GM23338 (cell line): ENCODE data around the gene SREBF2. TPM values are rescaled to one million over a fixed set of nuclear protein-coding genes. Genes with fewer than 3 reads are reported as not detected.

ENCODE experiments used
- ATAC-seq: fragments of 200-7000 bp; cut with Tn5 transposase; 3 replicates; pipeline ENCODE4 v1.9.1; 2020
- DNase-seq: peaks from one replicate; pipeline ENCODE4 v3.0.0-alpha.2; 2015; ENCODE audit warnings: low spot score
- H2AFZ ChIP-seq: fragments of 200-600 bp; sonication (generic); 2 replicates; pipeline ENCODE4 v1.8.0; 2016; ENCODE audit warnings: antibody characterized with exemption, mild to moderate bottlenecking, moderate library complexity
- H3F3A ChIP-seq: fragments of 200-600 bp; sonication (generic); replicated peaks from 2 replicates; pipeline ENCODE4 v1.8.0; 2017; ENCODE audit warnings: antibody characterized with exemption, mixed run types, low read depth
- H3K27ac ChIP-seq: fragments of 200-600 bp; sonication (generic); 2 replicates; pipeline ENCODE4 v1.6.1; 2016; ENCODE audit warnings: low read depth
- H3K27me3 ChIP-seq: fragments of 200-600 bp; sonication (generic); 2 replicates; pipeline ENCODE4 v1.8.0; 2016; ENCODE audit warnings: mild to moderate bottlenecking, mixed run types, moderate library complexity; ENCODE audit not compliant: insufficient read depth
- H3K36me3 ChIP-seq: fragments of 200-600 bp; sonication (generic); 2 replicates; pipeline ENCODE4 v1.8.0; 2016; ENCODE audit warnings: mild to moderate bottlenecking; ENCODE audit not compliant: insufficient read depth
- H3K4me1 ChIP-seq: fragments of 200-600 bp; sonication (generic); 2 replicates; pipeline ENCODE4 v1.8.0; 2016; ENCODE audit warnings: mild to moderate bottlenecking, moderate library complexity; ENCODE audit not compliant: insufficient read depth
- H3K4me2 ChIP-seq: fragments of 200-600 bp; sonication (generic); 2 replicates; pipeline ENCODE4 v1.7.1; 2017; ENCODE audit warnings: mixed run types
- H3K4me3 ChIP-seq: fragments of 200-600 bp; sonication (generic); 2 replicates; pipeline ENCODE4 v1.6.1; 2016; ENCODE audit warnings: mixed run types
- H3K79me2 ChIP-seq: fragments of 200-600 bp; sonication (generic); replicated peaks from 2 replicates; pipeline ENCODE4 v1.8.0; 2017; ENCODE audit warnings: mild to moderate bottlenecking; ENCODE audit not compliant: insufficient read depth
- H3K9me2 ChIP-seq: fragments of 200-600 bp; sonication (generic); 2 replicates; pipeline ENCODE4 v1.8.0; 2017; ENCODE audit not compliant: insufficient read depth
- H4K20me1 ChIP-seq: fragments of 200-600 bp; sonication (generic); replicated peaks from 2 replicates; pipeline ENCODE4 v1.8.0; 2017; ENCODE audit warnings: mild to moderate bottlenecking; ENCODE audit not compliant: insufficient read depth
- H3K27ac Mint-ChIP-seq: 2 replicates; pipeline ENCODE4 v1.8.0; 2020; ENCODE audit warnings: inconsistent platforms, mild to moderate bottlenecking, moderate library complexity, mixed read lengths
- H3K27me3 Mint-ChIP-seq: 3 replicates; pipeline ENCODE4 v1.8.0; 2022; ENCODE audit warnings: low read depth, mild to moderate bottlenecking, moderate library complexity, mixed read lengths, inconsistent platforms; ENCODE audit not compliant: insufficient read depth, poor library complexity
- H3K36me3 Mint-ChIP-seq: 3 replicates; pipeline ENCODE4 v1.8.0; 2021; ENCODE audit warnings: low read depth, mild to moderate bottlenecking, inconsistent platforms, moderate library complexity, mixed read lengths
- H3K4me1 Mint-ChIP-seq: 3 replicates; pipeline ENCODE4 v1.8.0; 2020; ENCODE audit warnings: mild to moderate bottlenecking, inconsistent platforms, mixed read lengths
- H3K4me3 Mint-ChIP-seq: 3 replicates; pipeline ENCODE4 v1.8.0; 2021; ENCODE audit warnings: moderate library complexity, mild to moderate bottlenecking, inconsistent platforms, mixed read lengths
- H3K9me3 Mint-ChIP-seq: 3 replicates; pipeline ENCODE4 v1.8.0; 2020; ENCODE audit warnings: moderate library complexity, mild to moderate bottlenecking, inconsistent platforms, mixed read lengths
- CREB1 ChIP-seq: fragments of 250-450 bp; sonication (Bioruptor Pico); IDR thresholded peaks from 2 replicates; pipeline ENCODE4 v1.5.0; 2020; ENCODE audit warnings: low read depth, mild to moderate bottlenecking, moderate library complexity
- ETS1 ChIP-seq: IDR thresholded peaks from 2 replicates; pipeline ENCODE4 v1.6.1; 2016; ENCODE audit warnings: antibody characterized with exemption
- EZH2 ChIP-seq: fragments of 200-600 bp; sonication (generic); IDR thresholded peaks from one replicate; pipeline ENCODE4 v1.8.0; 2017; ENCODE audit warnings: antibody characterized with exemption, mild to moderate bottlenecking, low read depth; ENCODE audit not compliant: unreplicated experiment
- EZH2phosphoT487 ChIP-seq: fragments of 200-600 bp; sonication (generic); IDR thresholded peaks from one replicate; pipeline ENCODE4 v1.8.1; 2018; ENCODE audit warnings: antibody characterized with exemption; ENCODE audit not compliant: unreplicated experiment
- JUNB ChIP-seq: IDR thresholded peaks from one replicate; pipeline ENCODE4 v1.6.1; 2016; ENCODE audit warnings: antibody characterized with exemption; ENCODE audit not compliant: unreplicated experiment
- NANOG ChIP-seq: IDR thresholded peaks from 2 replicates; pipeline ENCODE4 v1.6.1; 2016; ENCODE audit warnings: antibody characterized with exemption, borderline replicate concordance
- REST ChIP-seq: IDR thresholded peaks from one replicate; pipeline ENCODE4 v1.6.1; 2018; ENCODE audit warnings: antibody characterized with exemption; ENCODE audit not compliant: unreplicated experiment
- ZNF331 ChIP-seq: fragments of 250-450 bp; sonication (Bioruptor Pico); IDR thresholded peaks from 2 replicates; pipeline ENCODE4 v1.5.0; 2020; ENCODE audit warnings: low read depth, mild to moderate bottlenecking, moderate library complexity
- polyA plus RNA-seq: library from polyadenylated mRNA; unstranded; fragments of >200 nt; fragmentation: Nextera tagmentation; extraction: Ambion mirVana; gene quantifications from 2 replicates; pipeline ENCODE4 v1.2.1, GENCODE V29; 2016
- total RNA-seq: library from RNA; depleted of rRNA; stranded (reverse); fragments of >200 nt; shearing (Covaris generic); gene quantifications from 2 replicates; pipeline ENCODE4 v1.2.3, GENCODE V29; 2014
- TF ChIP-seq, protein P1 (sequence below): fragments of 250-450 bp; sonication (Bioruptor Pico); IDR thresholded peaks from 2 replicates; pipeline ENCODE4 v1.5.0; 2020; ENCODE audit warnings: mild to moderate bottlenecking, moderate library complexity
- TF ChIP-seq, protein P2 (sequence below), 2 experiments: fragments of 200-600 bp in 1 of 2; sonication (generic) in 1 of 2; conservative IDR thresholded peaks; 2 replicates each; pipeline versions ENCODE4 v1.5.1 to v1.6.1; 2016 to 2017; ENCODE audit warnings: antibody characterized with exemption in 2 of 2, low read depth in 2 of 2, mild to moderate bottlenecking in 2 of 2, moderate library complexity in 1 of 2

The SREBF2 gene
- total and polyA plus RNA-seq, 2 experiments from 2014 or later = 48.7 to 163 TPM

GRCh38 chr22:41873391-41873790 is 40.5 kb downstream of the SREBF2 start:
- no peaks in the 10 kb centered on the region for H3K9me3 Mint-ChIP-seq
- H3K4me2 ChIP-seq = no peak overlapping the region
- H3K79me2 ChIP-seq = peaks cover 6% of the 10 kb centered on the region; the same call in 1 of the 2 replicates
- no peak for ATAC-seq
- H3K27ac Mint-ChIP-seq = no peak overlapping the region
- no peak overlapping the region for H3K4me3 Mint-ChIP-seq
- no peak for TF ChIP-seq CREB1 (CRISPR knock-in tag)
- TF ChIP-seq, protein P1, sequence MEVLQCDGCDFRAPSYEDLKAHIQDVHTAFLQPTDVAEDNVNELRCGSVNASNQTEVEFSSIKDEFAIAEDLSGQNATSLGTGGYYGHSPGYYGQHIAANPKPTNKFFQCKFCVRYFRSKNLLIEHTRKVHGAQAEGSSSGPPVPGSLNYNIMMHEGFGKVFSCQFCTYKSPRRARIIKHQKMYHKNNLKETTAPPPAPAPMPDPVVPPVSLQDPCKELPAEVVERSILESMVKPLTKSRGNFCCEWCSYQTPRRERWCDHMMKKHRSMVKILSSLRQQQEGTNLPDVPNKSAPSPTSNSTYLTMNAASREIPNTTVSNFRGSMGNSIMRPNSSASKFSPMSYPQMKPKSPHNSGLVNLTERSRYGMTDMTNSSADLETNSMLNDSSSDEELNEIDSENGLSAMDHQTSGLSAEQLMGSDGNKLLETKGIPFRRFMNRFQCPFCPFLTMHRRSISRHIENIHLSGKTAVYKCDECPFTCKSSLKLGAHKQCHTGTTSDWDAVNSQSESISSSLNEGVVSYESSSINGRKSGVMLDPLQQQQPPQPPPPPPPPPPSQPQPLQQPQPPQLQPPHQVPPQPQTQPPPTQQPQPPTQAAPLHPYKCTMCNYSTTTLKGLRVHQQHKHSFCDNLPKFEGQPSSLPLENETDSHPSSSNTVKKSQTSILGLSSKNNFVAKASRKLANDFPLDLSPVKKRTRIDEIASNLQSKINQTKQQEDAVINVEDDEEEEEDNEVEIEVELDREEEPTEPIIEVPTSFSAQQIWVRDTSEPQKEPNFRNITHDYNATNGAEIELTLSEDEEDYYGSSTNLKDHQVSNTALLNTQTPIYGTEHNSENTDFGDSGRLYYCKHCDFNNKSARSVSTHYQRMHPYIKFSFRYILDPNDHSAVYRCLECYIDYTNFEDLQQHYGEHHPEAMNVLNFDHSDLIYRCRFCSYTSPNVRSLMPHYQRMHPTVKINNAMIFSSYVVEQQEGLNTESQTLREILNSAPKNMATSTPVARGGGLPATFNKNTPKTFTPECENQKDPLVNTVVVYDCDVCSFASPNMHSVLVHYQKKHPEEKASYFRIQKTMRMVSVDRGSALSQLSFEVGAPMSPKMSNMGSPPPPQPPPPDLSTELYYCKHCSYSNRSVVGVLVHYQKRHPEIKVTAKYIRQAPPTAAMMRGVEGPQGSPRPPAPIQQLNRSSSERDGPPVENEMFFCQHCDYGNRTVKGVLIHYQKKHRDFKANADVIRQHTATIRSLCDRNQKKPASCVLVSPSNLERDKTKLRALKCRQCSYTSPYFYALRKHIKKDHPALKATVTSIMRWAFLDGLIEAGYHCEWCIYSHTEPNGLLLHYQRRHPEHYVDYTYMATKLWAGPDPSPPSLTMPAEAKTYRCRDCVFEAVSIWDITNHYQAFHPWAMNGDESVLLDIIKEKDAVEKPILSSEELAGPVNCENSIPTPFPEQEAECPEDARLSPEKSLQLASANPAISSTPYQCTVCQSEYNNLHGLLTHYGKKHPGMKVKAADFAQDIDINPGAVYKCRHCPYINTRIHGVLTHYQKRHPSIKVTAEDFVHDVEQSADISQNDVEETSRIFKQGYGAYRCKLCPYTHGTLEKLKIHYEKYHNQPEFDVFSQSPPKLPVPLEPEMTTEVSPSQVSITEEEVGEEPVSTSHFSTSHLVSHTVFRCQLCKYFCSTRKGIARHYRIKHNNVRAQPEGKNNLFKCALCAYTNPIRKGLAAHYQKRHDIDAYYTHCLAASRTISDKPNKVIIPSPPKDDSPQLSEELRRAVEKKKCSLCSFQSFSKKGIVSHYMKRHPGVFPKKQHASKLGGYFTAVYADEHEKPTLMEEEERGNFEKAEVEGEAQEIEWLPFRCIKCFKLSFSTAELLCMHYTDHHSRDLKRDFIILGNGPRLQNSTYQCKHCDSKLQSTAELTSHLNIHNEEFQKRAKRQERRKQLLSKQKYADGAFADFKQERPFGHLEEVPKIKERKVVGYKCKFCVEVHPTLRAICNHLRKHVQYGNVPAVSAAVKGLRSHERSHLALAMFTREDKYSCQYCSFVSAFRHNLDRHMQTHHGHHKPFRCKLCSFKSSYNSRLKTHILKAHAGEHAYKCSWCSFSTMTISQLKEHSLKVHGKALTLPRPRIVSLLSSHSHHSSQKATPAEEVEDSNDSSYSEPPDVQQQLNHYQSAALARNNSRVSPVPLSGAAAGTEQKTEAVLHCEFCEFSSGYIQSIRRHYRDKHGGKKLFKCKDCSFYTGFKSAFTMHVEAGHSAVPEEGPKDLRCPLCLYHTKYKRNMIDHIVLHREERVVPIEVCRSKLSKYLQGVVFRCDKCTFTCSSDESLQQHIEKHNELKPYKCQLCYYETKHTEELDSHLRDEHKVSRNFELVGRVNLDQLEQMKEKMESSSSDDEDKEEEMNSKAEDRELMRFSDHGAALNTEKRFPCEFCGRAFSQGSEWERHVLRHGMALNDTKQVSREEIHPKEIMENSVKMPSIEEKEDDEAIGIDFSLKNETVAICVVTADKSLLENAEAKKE (CRISPR knock-in tag) = no peak
- no peak for TF ChIP-seq EZH2phosphoT487
- TF ChIP-seq ETS1 = no peak
- TF ChIP-seq, protein P2, sequence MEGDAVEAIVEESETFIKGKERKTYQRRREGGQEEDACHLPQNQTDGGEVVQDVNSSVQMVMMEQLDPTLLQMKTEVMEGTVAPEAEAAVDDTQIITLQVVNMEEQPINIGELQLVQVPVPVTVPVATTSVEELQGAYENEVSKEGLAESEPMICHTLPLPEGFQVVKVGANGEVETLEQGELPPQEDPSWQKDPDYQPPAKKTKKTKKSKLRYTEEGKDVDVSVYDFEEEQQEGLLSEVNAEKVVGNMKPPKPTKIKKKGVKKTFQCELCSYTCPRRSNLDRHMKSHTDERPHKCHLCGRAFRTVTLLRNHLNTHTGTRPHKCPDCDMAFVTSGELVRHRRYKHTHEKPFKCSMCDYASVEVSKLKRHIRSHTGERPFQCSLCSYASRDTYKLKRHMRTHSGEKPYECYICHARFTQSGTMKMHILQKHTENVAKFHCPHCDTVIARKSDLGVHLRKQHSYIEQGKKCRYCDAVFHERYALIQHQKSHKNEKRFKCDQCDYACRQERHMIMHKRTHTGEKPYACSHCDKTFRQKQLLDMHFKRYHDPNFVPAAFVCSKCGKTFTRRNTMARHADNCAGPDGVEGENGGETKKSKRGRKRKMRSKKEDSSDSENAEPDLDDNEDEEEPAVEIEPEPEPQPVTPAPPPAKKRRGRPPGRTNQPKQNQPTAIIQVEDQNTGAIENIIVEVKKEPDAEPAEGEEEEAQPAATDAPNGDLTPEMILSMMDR (conservative IDR thresholded peaks at IDR 0.05; ENCODE audit: low read depth in 2 of 2) = no peak
- TF ChIP-seq NANOG = no peak
- TF ChIP-seq EZH2 = no peak
- no peak for TF ChIP-seq JUNB
- TF ChIP-seq REST = no peak
- no peak for TF ChIP-seq ZNF331 (CRISPR knock-in tag)
- peaks cover 75% of the 10 kb centered on the region for H3K36me3 ChIP-seq
- peaks cover 4% of the 10 kb centered on the region for H3K27me3 Mint-ChIP-seq
- H3K4me1 Mint-ChIP-seq = no peaks in the 10 kb centered on the region
- peaks cover 77% of the 10 kb centered on the region for H3K36me3 Mint-ChIP-seq
- no peak for DNase-seq
- no peaks in the 10 kb centered on the region for H3K27me3 ChIP-seq
- H3K9me2 ChIP-seq = no peaks in the 10 kb centered on the region
- H3K4me3 ChIP-seq = no peak overlapping the region
- peaks cover 4% of the 10 kb centered on the region for H4K20me1 ChIP-seq
- 0 out of 2 replicates have a peak, but pooled peaks cover 8% of the 10 kb centered on the region for H3F3A ChIP-seq
- no peaks in the 10 kb centered on the region for H3K4me1 ChIP-seq
- no peak overlapping the region for H3K27ac ChIP-seq
- H2AFZ ChIP-seq = no peak overlapping the region
